Caco-2 (cell line): ENCODE results near the gene ILDR2. TPM values are rescaled to one million over a fixed set of nuclear protein-coding genes. Genes with fewer than 3 reads are reported as not detected.

Experiments
- BruUV-seq: library from RNA; stranded (reverse); fragments of 400-500 nt; replicated peaks from 2 replicates; lab custom pipeline; 2021; lab: Mats Ljungman, UMichigan
- CTCF ChIA-PET: fragments of 300-600 bp; sonication (Branson Sonifier 250); formaldehyde crosslinking; loops from one replicate; lab custom pipeline; 2022; ENCODE audit warnings: antibody characterized with exemption; lab: Charles Lee
- POLR2A ChIA-PET: fragments of 300-600 bp; sonication (Branson Sonifier 250); formaldehyde crosslinking; loops from one replicate; lab custom pipeline; 2022; ENCODE audit warnings: antibody characterized with exemption; lab: Charles Lee
- DNase-seq, 2 experiments: peaks; one replicate each; pipeline versions ENCODE4 v3.0.0 to v3.0.0-alpha.2; 2020 to 2022
- H3K27me3 ChIP-seq: replicated peaks from 2 replicates; pipeline ENCODE4 v1.6.0; 2011; ENCODE audit warnings: low read length; ENCODE audit not compliant: control insufficient read depth, insufficient read depth
- H3K36me3 ChIP-seq: 2 replicates; pipeline ENCODE4 v1.5.1; 2011; ENCODE audit warnings: low read length; ENCODE audit not compliant: control insufficient read depth, insufficient read depth
- H3K4me1 ChIP-seq: fragments of 250-450 bp; sonication (Bioruptor Pico); 2 replicates; pipeline ENCODE4 v1.5.1; 2020; ENCODE audit warnings: mild to moderate bottlenecking
- H3K4me3 ChIP-seq: 2 replicates; pipeline ENCODE4 v1.5.1; 2011; ENCODE audit warnings: low read depth, mild to moderate bottlenecking, control low read depth, low read length
- H3K9me3 ChIP-seq: fragments of 250-450 bp; sonication (Bioruptor Pico); 2 replicates; pipeline ENCODE4 v1.5.1; 2020; ENCODE audit warnings: mild to moderate bottlenecking, moderate library complexity
- H3K27ac Mint-ChIP-seq: one replicate; pipeline ENCODE4 v1.8.0; 2022; ENCODE audit warnings: mixed read lengths; ENCODE audit not compliant: unreplicated experiment
- H3K27me3 Mint-ChIP-seq: one replicate; pipeline ENCODE4 v1.8.0; 2022; ENCODE audit warnings: mixed read lengths; ENCODE audit not compliant: insufficient read depth, unreplicated experiment
- H3K36me3 Mint-ChIP-seq: one replicate; pipeline ENCODE4 v1.8.0; 2022; ENCODE audit warnings: mild to moderate bottlenecking, mixed read lengths; ENCODE audit not compliant: insufficient read depth, unreplicated experiment
- H3K4me1 Mint-ChIP-seq: one replicate; pipeline ENCODE4 v1.8.0; 2022; ENCODE audit warnings: low read depth, mixed read lengths; ENCODE audit not compliant: unreplicated experiment
- H3K4me3 Mint-ChIP-seq: one replicate; pipeline ENCODE4 v1.8.0; 2022; ENCODE audit warnings: mild to moderate bottlenecking, moderate library complexity, mixed read lengths; ENCODE audit not compliant: unreplicated experiment
- H3K9me3 Mint-ChIP-seq: one replicate; pipeline ENCODE4 v1.8.0; 2022; ENCODE audit warnings: mixed read lengths; ENCODE audit not compliant: unreplicated experiment
- CTCF ChIP-seq, 2 experiments: fragments of 200-600 bp in 1 of 2; IDR thresholded peaks; 1 replicate in 1 of 2; 2 replicates in 1 of 2; pipeline versions ENCODE4 v1.5.1 to v1.8.0; 2011 to 2022; ENCODE audit warnings: antibody characterized with exemption in 1 of 2, control low read depth in 1 of 2, inconsistent platforms in 1 of 2, low read depth in 1 of 2, low read length in 1 of 2, mild to moderate bottlenecking in 1 of 2, moderate library complexity in 1 of 2; ENCODE audit not compliant: insufficient read depth in 1 of 2, severe bottlenecking in 1 of 2, unreplicated experiment in 1 of 2
- intact Hi-C: fragments of 100-400 bp; cut with micrococcal nuclease; formaldehyde crosslinking; loops from one replicate; pipeline ENCODE4 v1.10.0; 2022; ENCODE audit not compliant: unreplicated experiment
- total RNA-seq: library from RNA; stranded (reverse); gene quantifications from 2 replicates; pipeline ENCODE4 v1.2.3, GENCODE V29; 2022

Gene ILDR2
- total RNA-seq, 1 experiment from 2014 or later = 0.98 TPM

DNA sequence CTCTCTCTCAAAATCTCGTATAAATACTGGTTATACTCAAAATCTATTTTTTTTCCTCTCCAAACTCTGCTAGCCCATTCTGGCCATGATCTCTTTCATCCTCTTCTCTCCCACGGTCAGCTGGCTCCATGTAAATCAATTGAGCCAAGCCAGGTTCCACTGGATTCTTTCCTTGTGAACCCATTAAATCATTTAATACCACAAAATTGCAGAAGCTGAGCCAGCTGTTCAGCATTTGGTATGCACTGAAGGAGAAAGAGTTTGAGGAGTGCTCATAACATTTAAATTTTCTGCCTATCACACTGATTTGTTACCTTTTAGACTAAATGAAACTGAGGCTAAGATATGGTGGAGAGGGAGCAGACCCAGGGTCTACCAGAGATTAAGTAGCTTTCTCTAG lies 70.2 kb downstream of the ILDR2 start:
- no peak for TF ChIP-seq CTCF (IDR thresholded peaks at IDR 0.05; ENCODE audit: insufficient read depth in 1 of 2, low read depth in 1 of 2, low read length in 1 of 2, severe bottlenecking in 1 of 2, unreplicated experiment in 1 of 2)
- H3K4me3 Mint-ChIP-seq = no peak overlapping the region
- no peak overlapping the region for H3K27ac Mint-ChIP-seq
- H3K27me3 Mint-ChIP-seq = peaks cover 6% of the 10 kb centered on the region
- no peaks in the 10 kb centered on the region for H3K4me1 Mint-ChIP-seq
- intact Hi-C loops = no loop called here
- CTCF ChIA-PET = interaction anchor here (0.7 to 0.8 kb wide), 2 partner anchors 154 to 556 kb away, joined by 3 to 4 read pairs; no protein-coding TSS in a partner anchor
- Histone ChIP-seq H3K4me3 (no peak overlapping the region), H3K27me3 (no peaks in the 10 kb centered on the region), H3K9me3 (no peaks in the 10 kb centered on the region), H3K36me3 (no peaks in the 10 kb centered on the region), H3K4me1 (no peaks in the 10 kb centered on the region)
- no peaks in the 10 kb centered on the region for H3K9me3 Mint-ChIP-seq
- no peak for DNase-seq
- POLR2A ChIA-PET = no interaction called here
- no peaks in the 10 kb centered on the region for H3K36me3 Mint-ChIP-seq
- BruUV-seq = no TSS peak

DNA sequence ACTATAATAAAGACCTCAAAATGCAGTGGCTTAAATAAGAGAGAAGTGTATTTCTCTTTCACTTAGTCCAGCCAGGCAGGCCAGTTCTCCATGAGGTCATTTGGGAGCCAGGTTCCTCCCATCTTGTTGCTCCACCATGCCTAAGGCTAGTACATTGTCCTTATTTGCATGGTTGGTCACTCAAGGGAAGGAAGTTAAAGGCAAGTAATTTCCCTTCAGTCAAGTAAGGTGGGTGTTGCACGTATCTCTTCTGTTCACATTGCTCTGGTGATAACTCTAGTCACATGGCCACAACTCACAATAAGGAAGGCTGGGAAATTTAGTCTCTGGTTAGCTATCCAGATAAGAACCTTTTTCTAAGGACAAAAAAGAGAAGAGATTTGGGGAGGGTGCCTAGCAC lies 72.1 kb downstream of the ILDR2 start:
- TF ChIP-seq CTCF (IDR thresholded peaks at IDR 0.05; ENCODE audit: insufficient read depth in 1 of 2, low read depth in 1 of 2, low read length in 1 of 2, severe bottlenecking in 1 of 2, unreplicated experiment in 1 of 2) = no peak
- no TSS peak for BruUV-seq
- H3K4me3 Mint-ChIP-seq = no peak overlapping the region
- no peaks in the 10 kb centered on the region for H3K36me3 ChIP-seq
- H3K36me3 Mint-ChIP-seq = no peaks in the 10 kb centered on the region
- peaks cover 6% of the 10 kb centered on the region for H3K27me3 Mint-ChIP-seq
- no peaks in the 10 kb centered on the region for H3K4me1 ChIP-seq
- H3K4me1 Mint-ChIP-seq = no peaks in the 10 kb centered on the region
- no peak overlapping the region for H3K4me3 ChIP-seq
- ChIA-PET CTCF (no interaction called here), POLR2A (no interaction called here)
- H3K9me3 ChIP-seq = peaks cover 3% of the 10 kb centered on the region; the same call in 1 of the 2 replicates
- intact Hi-C loops = loop anchor here (5.0 kb wide), 1 partner anchor 534 kb away; no protein-coding TSS in a partner anchor
- no peak overlapping the region for H3K27ac Mint-ChIP-seq
- no peaks in the 10 kb centered on the region for H3K9me3 Mint-ChIP-seq
- DNase-seq = no peak
- H3K27me3 ChIP-seq = no peaks in the 10 kb centered on the region

GRCh38 chr1:166902279-166902678 lies 73.1 kb downstream of the ILDR2 start:
- Mint-ChIP-seq H3K36me3 (no peaks in the 10 kb centered on the region), H3K27ac (no peak overlapping the region), H3K4me1 (no peaks in the 10 kb centered on the region), H3K4me3 (no peak overlapping the region), H3K9me3 (peaks cover 4% of the 10 kb centered on the region), H3K27me3 (peaks cover 6% of the 10 kb centered on the region)
- Histone ChIP-seq H3K4me3 (no peak overlapping the region), H3K36me3 (no peaks in the 10 kb centered on the region), H3K27me3 (no peaks in the 10 kb centered on the region), H3K4me1 (no peaks in the 10 kb centered on the region), H3K9me3 (peaks cover 10% of the 10 kb centered on the region)
- no peak for DNase-seq
- CTCF ChIA-PET = no interaction called here
- TF ChIP-seq CTCF (IDR thresholded peaks at IDR 0.05; ENCODE audit: insufficient read depth in 1 of 2, low read depth in 1 of 2, low read length in 1 of 2, severe bottlenecking in 1 of 2, unreplicated experiment in 1 of 2) = no peak
- POLR2A ChIA-PET = no interaction called here
- no TSS peak for BruUV-seq
- intact Hi-C loops = loop anchor here (5.0 kb wide), 1 partner anchor 535 kb away; no protein-coding TSS in a partner anchor
